ENCODE data around the gene RAD51B. TPM values are rescaled to one million over a fixed set of nuclear protein-coding genes. Genes with fewer than 3 reads are reported as not detected.

The RAD51B gene
- polyA plus RNA-seq, 1 donor (not counting 4 experiments of a cell fraction or from before 2014, with no cell fraction given) = 13.3 TPM

GRCh38 chr14:67950386-67950785 lies 130.8 kb downstream of the RAD51B start:
- H3K4me3 ChIP-seq (ENCODE audit: control insufficient read depth in 2 of 3, extremely low read depth in 1 of 3, insufficient read depth in 2 of 3, low read depth in 1 of 3, low read length in 3 of 3) = no peak overlapping the region
- dilution Hi-C loops (cut with MboI; ENCODE audit: extremely low pct_ligation_motif_present, low sequenced_read_pairs) = no loop called here
- no peaks in the 10 kb centered on the region for H3K79me2 ChIP-seq (ENCODE audit: control insufficient read depth, insufficient read depth, low read length)
- H3K9me3 ChIP-seq (ENCODE audit: control insufficient read depth, low read depth, low read length) = no peaks in the 10 kb centered on the region
- H3K9me1 ChIP-seq (ENCODE audit: control insufficient read depth, extremely low read depth, insufficient read depth, low read length) = no peaks in the 10 kb centered on the region
- no peak for DNase-seq (ENCODE audit: low read depth, low spot score)
- H3K27me3 ChIP-seq (ENCODE audit: control insufficient read depth, extremely low read depth, insufficient read depth, low read length) = no peaks in the 10 kb centered on the region
- no peak for FAIRE-seq
- no peaks in the 10 kb centered on the region for H4K20me1 ChIP-seq (ENCODE audit: control insufficient read depth, extremely low read depth, insufficient read depth, low read length)
- H2AFZ ChIP-seq (ENCODE audit: control insufficient read depth, low read length) = no peak overlapping the region
- no peaks in the 10 kb centered on the region for H3K4me1 ChIP-seq (ENCODE audit: control insufficient read depth, extremely low read depth, insufficient read depth, low read length)
- no peak for TF ChIP-seq CTCF (optimal IDR thresholded peaks at IDR 0.05 in 1 of 3, IDR thresholded peaks at IDR 0.05 in 1 of 3, conservative IDR thresholded peaks at IDR 0.05 in 1 of 3; ENCODE audit: extremely low read depth in 1 of 3, insufficient read depth in 2 of 3, low read length in 3 of 3)
- no peak for TF ChIP-seq EZH2 (IDR thresholded peaks at IDR 0.05; ENCODE audit: low read length)
- H3K4me2 ChIP-seq (ENCODE audit: control insufficient read depth, extremely low read depth, insufficient read depth, low read depth, low read length) = no peak overlapping the region
- H3K9ac ChIP-seq (ENCODE audit: control insufficient read depth, extremely low read depth, insufficient read depth, low read length) = no peak overlapping the region
- H3K36me3 ChIP-seq (ENCODE audit: control insufficient read depth in 2 of 2, extremely low read depth in 1 of 2, insufficient read depth in 2 of 2, low read length in 2 of 2) = no peaks in the 10 kb centered on the region
- no peak overlapping the region for H3K27ac ChIP-seq (ENCODE audit: control insufficient read depth, insufficient read depth, low read length)

GRCh38 chr14:67951529-67952135 lies 132.1 kb downstream of the RAD51B start:
- Histone ChIP-seq H3K9me1 (ENCODE audit: control insufficient read depth, extremely low read depth, insufficient read depth, low read length) (no peaks in the 10 kb centered on the region), H3K4me1 (ENCODE audit: control insufficient read depth, extremely low read depth, insufficient read depth, low read length) (no peaks in the 10 kb centered on the region), H3K27ac (ENCODE audit: control insufficient read depth, insufficient read depth, low read length) (no peak overlapping the region), H3K27me3 (ENCODE audit: control insufficient read depth, extremely low read depth, insufficient read depth, low read length) (no peaks in the 10 kb centered on the region), H4K20me1 (ENCODE audit: control insufficient read depth, extremely low read depth, insufficient read depth, low read length) (no peaks in the 10 kb centered on the region), H3K9me3 (ENCODE audit: control insufficient read depth, low read depth, low read length) (no peaks in the 10 kb centered on the region), H3K36me3 (ENCODE audit: control insufficient read depth in 2 of 2, extremely low read depth in 1 of 2, insufficient read depth in 2 of 2, low read length in 2 of 2) (no peaks in the 10 kb centered on the region), H3K79me2 (ENCODE audit: control insufficient read depth, insufficient read depth, low read length) (no peaks in the 10 kb centered on the region), H2AFZ (ENCODE audit: control insufficient read depth, low read length) (no peak overlapping the region), H3K4me2 (ENCODE audit: control insufficient read depth, extremely low read depth, insufficient read depth, low read depth, low read length) (no peak overlapping the region), H3K9ac (ENCODE audit: control insufficient read depth, extremely low read depth, insufficient read depth, low read length) (no peak overlapping the region), H3K4me3 (ENCODE audit: control insufficient read depth in 2 of 3, extremely low read depth in 1 of 3, insufficient read depth in 2 of 3, low read depth in 1 of 3, low read length in 3 of 3) (no peak overlapping the region)
- dilution Hi-C loops (cut with MboI; ENCODE audit: extremely low pct_ligation_motif_present, low sequenced_read_pairs) = no loop called here
- TF ChIP-seq CTCF (optimal IDR thresholded peaks at IDR 0.05 in 1 of 3, IDR thresholded peaks at IDR 0.05 in 1 of 3, conservative IDR thresholded peaks at IDR 0.05 in 1 of 3; ENCODE audit: extremely low read depth in 1 of 3, insufficient read depth in 2 of 3, low read length in 3 of 3) = no peak
- TF ChIP-seq EZH2 (IDR thresholded peaks at IDR 0.05; ENCODE audit: low read length) = no peak
- DNase-seq (ENCODE audit: low read depth, low spot score) = no peak
- FAIRE-seq = no peak

Data from keratinocyte (primary cell).